ENCODE measurements around the gene RAD51B.
"Not testable (repeated sequence)": the region's sequence is repeated elsewhere in the genome, so short reads cannot be mapped to it uniquely, and the experiment has no call there.

Gene RAD51B

GRCh38 chr14:68085742-68086141 is 266.2 kb downstream of the RAD51B start:
- no peak for DNase-seq

DNA sequence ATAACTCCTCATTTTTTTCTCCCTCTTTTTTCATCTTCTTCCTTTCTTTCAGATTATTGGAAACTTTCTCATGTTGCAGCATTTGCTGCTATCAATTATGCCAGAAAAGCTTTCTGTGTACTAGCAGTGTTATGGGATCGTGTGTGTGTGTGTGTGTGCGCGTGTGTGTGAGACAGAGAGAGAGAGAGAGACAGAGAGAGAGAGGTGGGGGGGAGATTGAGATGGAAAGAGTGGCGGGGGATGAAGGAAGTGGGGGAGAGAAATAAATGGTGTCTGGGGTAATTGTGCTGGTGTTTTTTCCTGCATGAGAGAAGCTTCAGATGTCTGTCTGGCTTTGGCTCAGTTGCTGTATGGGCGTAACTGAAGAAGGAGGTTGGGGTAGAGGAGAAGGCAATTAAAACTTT is 268.9 kb downstream of the RAD51B start:
- no peak for DNase-seq

- DNase-seq, result no peak
Measured at GRCh38 chr14:68089146-68089731, 269.7 kb downstream of the RAD51B start.

- DNase-seq, result no peak
Measured at GRCh38 chr14:68094158-68094557, 274.6 kb downstream of the RAD51B start.

- no peak for DNase-seq
Measured at GRCh38 chr14:68094752-68095151, 275.2 kb downstream of the RAD51B start.

DNA sequence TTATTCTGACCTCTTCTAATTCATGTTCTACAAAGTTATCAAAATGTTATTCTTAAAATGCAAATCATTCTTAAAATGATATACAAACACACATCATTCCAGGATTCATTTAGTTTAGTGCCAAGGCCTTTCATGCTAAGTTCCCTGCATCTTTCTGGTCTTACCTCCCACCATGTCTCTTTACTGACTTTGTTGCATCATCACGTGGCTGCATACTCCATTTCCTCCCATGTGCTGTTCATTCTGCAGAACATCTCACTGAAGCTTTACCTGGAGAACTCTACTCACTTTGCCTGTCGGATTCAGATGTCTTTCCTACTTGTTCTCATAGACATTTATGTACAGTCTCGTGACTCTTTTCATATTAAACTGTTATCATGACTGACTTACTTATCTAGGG is 278.1 kb downstream of the RAD51B start:
- DNase-seq, result no peak

- no peak for DNase-seq
Measured at GRCh38 chr14:68098834-68099233, 279.3 kb downstream of the RAD51B start.

DNA sequence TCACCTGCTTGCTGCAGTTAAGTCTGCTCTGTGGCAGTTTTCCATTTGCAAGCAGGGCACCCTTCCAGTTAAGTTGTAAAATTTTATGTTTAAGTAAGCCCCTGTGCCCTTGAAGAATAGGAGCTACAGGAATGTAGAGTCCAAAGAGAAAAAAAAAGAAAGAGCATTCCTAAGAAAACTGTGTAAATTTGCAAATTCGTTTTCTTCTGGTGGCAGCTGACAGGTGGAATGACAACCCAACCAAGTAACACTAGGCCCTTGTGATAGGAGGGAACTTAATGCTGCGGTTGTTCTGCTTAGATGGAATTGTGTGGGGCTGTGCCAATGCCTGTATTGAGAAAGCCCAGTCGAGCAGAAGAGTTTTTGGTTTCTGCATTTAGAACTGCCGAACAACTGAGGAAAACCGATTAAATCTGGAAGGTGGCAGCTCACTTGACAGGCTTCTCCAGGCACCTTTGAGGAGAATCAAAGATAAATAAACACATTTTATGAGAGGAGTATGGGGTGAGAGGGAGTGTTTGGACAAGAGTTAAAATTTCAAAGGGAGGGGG is 280.0 kb downstream of the RAD51B start:
- DNase-seq, result no peak

DNA sequence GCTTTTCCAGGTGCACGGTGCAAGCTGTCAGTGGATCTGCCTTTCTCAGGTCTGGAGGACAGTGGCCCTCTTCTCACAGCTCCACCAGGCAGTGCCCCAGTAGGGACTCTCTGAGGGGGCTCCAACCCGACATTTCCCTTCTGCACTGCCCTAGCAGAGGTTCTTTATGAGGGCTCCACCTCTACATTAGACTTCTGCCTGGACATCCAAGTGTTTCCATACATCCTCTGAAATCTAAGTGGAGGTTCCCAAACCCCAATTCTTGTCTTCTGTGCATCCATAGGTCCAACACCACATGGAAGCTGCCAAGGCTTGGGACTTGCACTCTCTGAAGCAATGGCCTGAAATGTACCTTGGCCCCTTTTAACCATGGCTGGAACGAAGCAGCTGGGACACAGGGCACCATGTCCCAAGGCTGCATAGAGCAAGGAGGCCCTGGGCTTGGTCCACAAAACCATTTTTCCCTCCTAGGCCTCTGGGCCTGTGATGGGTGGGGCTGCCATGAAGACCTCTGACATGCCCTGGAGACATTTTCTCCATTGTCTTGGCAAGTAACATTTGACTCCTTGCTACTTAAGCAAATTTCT is 282.2 kb downstream of the RAD51B start:
- DNase-seq, result not testable (repeated sequence)

- no peak for DNase-seq
Measured at GRCh38 chr14:68103853-68104252, 284.3 kb downstream of the RAD51B start.

- no peak for DNase-seq
Measured at GRCh38 chr14:68104518-68104917, 284.9 kb downstream of the RAD51B start.

DNA sequence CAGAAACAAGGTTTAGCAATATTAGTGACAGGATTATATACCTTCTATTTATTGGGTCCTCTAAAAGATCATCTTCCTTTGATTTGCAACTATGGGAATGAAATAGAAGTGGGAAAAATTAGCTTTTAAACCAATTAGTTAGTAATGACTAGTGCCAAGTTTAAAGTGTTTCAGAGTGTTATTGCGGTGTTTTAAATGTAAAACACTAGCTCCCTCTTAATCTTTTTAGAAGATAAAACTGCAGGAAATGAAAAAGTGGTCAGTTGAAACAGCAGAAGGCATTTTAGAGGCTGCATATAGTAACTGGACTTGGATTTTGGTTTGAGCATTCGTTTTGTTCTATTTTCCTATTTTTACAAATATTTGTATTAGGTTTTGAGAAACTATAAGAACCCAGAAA is 286.2 kb downstream of the RAD51B start:
- DNase-seq, result no peak

- DNase-seq, result no peak
Measured at GRCh38 chr14:68106456-68106855, 286.9 kb downstream of the RAD51B start.

DNA sequence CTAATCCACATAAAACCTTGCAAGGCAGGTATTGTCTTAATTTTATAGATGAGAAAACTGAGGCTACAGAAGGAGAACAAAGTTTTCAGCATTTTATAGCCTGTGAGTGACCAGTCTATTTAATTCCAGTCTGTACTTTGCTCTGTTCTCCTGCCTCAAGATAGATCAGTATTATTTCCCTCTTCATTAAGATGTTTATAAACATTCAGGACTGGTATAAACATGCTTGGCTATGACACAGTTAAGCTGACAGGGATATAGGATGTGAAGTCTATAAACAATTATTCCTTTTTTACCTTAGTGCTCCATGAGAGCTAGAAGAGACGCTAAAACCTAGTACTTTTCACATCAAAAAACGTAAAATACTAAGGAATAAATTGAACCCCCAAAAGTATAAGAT is 287.3 kb downstream of the RAD51B start:
- no peak for DNase-seq

DNA sequence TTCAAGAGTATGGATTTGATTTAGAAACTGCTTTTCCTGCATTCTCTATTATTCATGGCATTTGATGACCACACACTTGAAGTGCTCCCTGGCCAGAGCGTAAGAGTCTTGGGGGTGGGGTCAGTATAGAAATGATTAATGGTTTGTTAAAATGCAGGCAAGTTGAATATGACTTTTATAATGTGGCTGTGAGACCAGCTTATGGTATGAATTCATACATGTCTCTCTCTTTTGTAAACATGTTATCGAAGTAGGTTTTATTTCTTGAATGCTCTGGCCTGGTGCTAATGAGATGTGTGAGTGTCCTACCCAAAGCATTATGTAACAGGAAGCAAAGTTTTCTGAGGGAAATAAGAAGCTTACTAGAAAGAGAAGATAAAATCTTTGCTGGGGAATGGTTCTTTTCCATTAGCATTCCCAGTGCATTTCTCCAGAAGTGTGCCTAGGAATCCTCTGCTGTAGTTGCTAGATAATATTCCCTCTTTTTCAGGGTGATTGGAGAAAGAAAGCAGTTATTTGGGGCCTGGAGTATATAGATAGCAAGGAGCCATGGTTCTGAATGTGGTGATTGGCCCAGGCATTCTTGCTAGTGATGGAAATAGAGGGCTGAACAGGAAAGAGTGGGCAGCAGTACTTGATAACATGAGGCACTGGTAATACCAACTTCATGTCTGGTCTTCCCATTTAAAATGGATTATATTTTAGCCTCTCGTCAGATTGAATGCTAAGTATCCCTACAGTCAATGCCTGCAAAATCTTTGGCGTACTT is 289.7 kb downstream of the RAD51B start:
- DNase-seq, result no peak

GRCh38 chr14:68111097-68111852 is 291.7 kb downstream of the RAD51B start:
- no peak for DNase-seq

DNA sequence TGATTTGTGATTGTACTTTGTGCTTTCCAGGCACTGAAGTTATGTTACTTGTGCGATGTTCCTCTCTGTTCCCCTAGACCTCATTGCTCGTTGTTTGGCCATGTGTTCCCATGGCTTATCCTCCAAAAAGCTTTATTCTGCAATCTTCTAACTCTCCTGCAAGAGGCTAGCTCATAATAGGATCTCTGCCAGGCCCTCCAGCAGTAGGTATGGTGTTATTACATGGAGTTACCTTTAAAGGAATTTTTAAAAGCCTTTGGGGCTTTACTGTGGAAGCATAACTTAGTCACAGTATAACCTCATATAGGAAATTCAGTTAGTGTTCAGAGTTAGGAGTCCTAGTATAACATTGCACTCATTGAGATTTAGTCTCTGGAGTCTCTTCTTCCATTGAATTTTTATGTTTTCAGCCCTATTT is 292.3 kb downstream of the RAD51B start:
- DNase-seq, result no peak

DNA sequence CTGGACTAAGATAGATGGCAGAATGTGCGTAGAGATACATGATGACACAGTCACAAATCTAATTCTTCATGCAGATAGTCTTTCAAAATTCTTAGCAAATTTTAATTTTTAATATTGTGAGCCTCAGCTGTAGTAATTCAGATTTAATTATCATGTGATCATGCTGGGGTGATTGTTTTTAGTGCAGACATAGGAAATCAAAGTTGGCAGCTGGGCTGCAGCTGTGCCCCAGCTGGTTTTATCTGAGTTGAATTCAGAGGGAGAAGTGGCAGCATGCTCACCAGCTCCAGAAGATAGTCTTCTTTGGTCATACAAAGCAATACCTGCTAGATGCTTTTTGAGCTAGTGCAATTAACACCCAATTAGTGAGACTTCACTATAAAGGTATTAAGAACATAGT is 292.9 kb downstream of the RAD51B start:
- DNase-seq, result no peak

GRCh38 chr14:68113343-68113930 is 293.9 kb downstream of the RAD51B start:
- no peak for DNase-seq

DNA sequence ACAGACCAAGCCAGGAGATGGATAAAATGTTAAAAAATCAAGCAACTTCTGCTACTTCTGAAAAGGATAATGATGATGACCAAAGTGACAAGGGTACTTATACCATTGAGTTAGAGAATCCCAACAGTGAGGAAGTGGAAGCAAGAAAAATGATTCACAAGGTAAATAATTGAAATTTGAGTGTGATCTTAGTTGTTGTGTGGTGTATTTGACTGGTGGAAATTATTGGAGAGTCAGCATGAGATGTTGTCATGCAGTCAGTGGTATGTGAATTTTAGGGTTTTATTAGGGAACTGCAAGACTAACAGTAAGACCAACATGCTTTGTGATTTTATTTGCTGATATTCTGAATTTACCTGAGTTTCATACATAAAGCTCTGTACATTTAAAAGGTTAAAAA is 296.4 kb downstream of the RAD51B start:
- DNase-seq, result not testable (repeated sequence)

- DNase-seq, result no peak
Measured at GRCh38 chr14:68122651-68123050, 303.1 kb downstream of the RAD51B start.

GRCh38 chr14:68124050-68124449 is 304.5 kb downstream of the RAD51B start:
- DNase-seq, result no peak

All from activated effector memory CD4-positive, alpha-beta T cell treated with anti-CD3 and anti-CD28 coated beads, Interleukin-2, amount 50 U/mL, for 16 hours (primary cell).